HCT116 (cell line): Measurements from ENCODE around the gene MCF2L. TPM values are rescaled to one million over a fixed set of nuclear protein-coding genes. Genes with fewer than 3 reads are reported as not detected.

Experiments
- ATAC-seq: fragments of 200-7000 bp; cut with Tn5 transposase; 2 replicates; pipeline ENCODE4 v1.9.1; 2020; ENCODE audit warnings: mild to moderate bottlenecking, moderate library complexity
- BruUV-seq: library from RNA; stranded (reverse); fragments of 400-500 nt; replicated peaks from 2 replicates; lab custom pipeline; 2021; lab: Mats Ljungman, UMichigan
- CTCF ChIA-PET: fragments of 300-600 bp; sonication (Branson Sonifier 250); formaldehyde crosslinking; loops from one replicate; lab custom pipeline; 2021; ENCODE audit warnings: antibody characterized with exemption; lab: Charles Lee
- POLR2A ChIA-PET: fragments of 300-600, 350-600 bp; sonication (Branson Sonifier 250); formaldehyde crosslinking; loops from one replicate; lab custom pipeline; 2021; ENCODE audit warnings: antibody characterized with exemption; lab: Charles Lee
- RAD21 ChIA-PET, 2 experiments: fragments of 300-600 bp; sonication (Branson Sonifier 250); formaldehyde crosslinking; loops; one replicate each; lab custom pipeline; 2023; ENCODE audit warnings: low total read pairs in 2 of 2; ENCODE audit not compliant: uncharacterized antibody in 2 of 2, unreplicated experiment in 2 of 2, low non-redundant PET in 1 of 2; lab: Charles Lee
- DNase-seq: peaks from one replicate; pipeline ENCODE4 v3.0.0-alpha.2; 2010; ENCODE audit warnings: low read depth, low spot score
- H2AFZ ChIP-seq: fragments of 200-600 bp; shearing (Covaris generic), sonication (generic); 2 replicates; pipeline ENCODE4 v1.6.1; 2017; ENCODE audit warnings: low read depth, mixed run types, mixed read lengths, antibody characterized with exemption, low read length; ENCODE audit not compliant: poor library complexity, severe bottlenecking
- H3K27ac ChIP-seq: 2 replicates; pipeline ENCODE4 v1.5.1; 2012; ENCODE audit warnings: low read depth, low read length
- H3K27me3 ChIP-seq: fragments of 200-600 bp; sonication (generic); 2 replicates; pipeline ENCODE4 v1.6.1; 2016; ENCODE audit warnings: mixed run types, low read length, mixed read lengths; ENCODE audit not compliant: insufficient read depth
- H3K36me3 ChIP-seq, 2 experiments: fragments of 200-500 bp in 1 of 2; fragments of 200-600 bp in 1 of 2; sonication (Bioruptor generic) in 1 of 2; sonication (generic) in 1 of 2; 2 replicates each; pipeline versions ENCODE4 v1.5.1 to v1.6.1; 2014 to 2016; ENCODE audit warnings: low read length in 2 of 2, inconsistent platforms in 1 of 2, mixed read lengths in 1 of 2, mixed run types in 1 of 2; ENCODE audit not compliant: insufficient read depth in 2 of 2, control insufficient read depth in 1 of 2
- H3K4me1 ChIP-seq, 2 experiments: fragments of 200-600 bp in 1 of 2; sonication (generic) in 1 of 2; 2 replicates each; pipeline versions ENCODE4 v1.5.1 to v1.6.1; 2012 to 2017; ENCODE audit warnings: low read length in 2 of 2, inconsistent platforms in 1 of 2, mild to moderate bottlenecking in 1 of 2, mixed read lengths in 1 of 2, mixed run types in 1 of 2, moderate library complexity in 1 of 2; ENCODE audit not compliant: insufficient read depth in 2 of 2, control insufficient read depth in 1 of 2
- H3K4me2 ChIP-seq: fragments of 200-600 bp; sonication (generic); 2 replicates; pipeline ENCODE4 v1.6.1; 2017; ENCODE audit warnings: mixed run types, low read length, mixed read lengths
- H3K4me3 ChIP-seq, 2 experiments: fragments of 200-600 bp in 1 of 2; sonication (generic) in 1 of 2; replicated peaks in 1 of 2; 2 replicates each; pipeline ENCODE4 v1.5.1; 2011 to 2016; ENCODE audit warnings: low read length in 2 of 2, control low read depth in 1 of 2, low read depth in 1 of 2, mild to moderate bottlenecking in 1 of 2, mixed read lengths in 1 of 2, mixed run types in 1 of 2
- H3K79me2 ChIP-seq: fragments of 200-600 bp; sonication (generic); 2 replicates; pipeline ENCODE4 v1.6.1; 2017; ENCODE audit warnings: mild to moderate bottlenecking, mixed run types, low read length, moderate library complexity, mixed read lengths; ENCODE audit not compliant: insufficient read depth
- H3K9ac ChIP-seq: fragments of 200-600 bp; sonication (generic); 2 replicates; pipeline ENCODE4 v1.6.1; 2016; ENCODE audit warnings: low read length, mixed read lengths
- H3K9me2 ChIP-seq: fragments of 200-600 bp; sonication (generic), shearing (Covaris generic); 2 replicates; pipeline ENCODE4 v1.6.1; 2017; ENCODE audit warnings: mixed run types, mild to moderate bottlenecking, moderate library complexity; ENCODE audit not compliant: insufficient read depth
- H3K9me3 ChIP-seq, 2 experiments: fragments of 200-500 bp in 1 of 2; fragments of 200-600 bp in 1 of 2; sonication (Bioruptor generic) in 1 of 2; sonication (generic) in 1 of 2; 2 replicates each; pipeline ENCODE4 v1.6.1; 2014 to 2017; ENCODE audit warnings: low read length in 2 of 2, mixed read lengths in 2 of 2, inconsistent platforms in 1 of 2, low read depth in 1 of 2, mild to moderate bottlenecking in 1 of 2, mixed run types in 1 of 2, moderate library complexity in 1 of 2; ENCODE audit not compliant: control insufficient read depth in 1 of 2, insufficient read depth in 1 of 2
- H4K20me1 ChIP-seq: fragments of 200-600 bp; sonication (generic), shearing (Covaris generic); 2 replicates; pipeline ENCODE4 v1.6.1; 2017; ENCODE audit warnings: mixed run types, mild to moderate bottlenecking, moderate library complexity; ENCODE audit not compliant: insufficient read depth
- CBX3 ChIP-seq: IDR thresholded peaks from 2 replicates; pipeline ENCODE4 v1.6.1; 2012; ENCODE audit warnings: low read depth
- CEBPB ChIP-seq: IDR thresholded peaks from 2 replicates; pipeline ENCODE4 v1.6.1; 2012; ENCODE audit warnings: low read depth
- EGR1 ChIP-seq: IDR thresholded peaks from 2 replicates; pipeline ENCODE4 v1.6.1; 2012; ENCODE audit warnings: low read depth
- ELF1 ChIP-seq: IDR thresholded peaks from 2 replicates; pipeline ENCODE4 v1.6.1; 2012; ENCODE audit warnings: low read depth, borderline replicate concordance
- FOSL1 ChIP-seq: IDR thresholded peaks from 2 replicates; pipeline ENCODE4 v1.6.1; 2012; ENCODE audit warnings: low read depth
- MAX ChIP-seq: IDR thresholded peaks from 2 replicates; pipeline ENCODE4 v1.6.1; 2012
- POLR2A ChIP-seq: IDR thresholded peaks from 2 replicates; pipeline ENCODE4 v1.7.0; 2011; ENCODE audit warnings: borderline replicate concordance; ENCODE audit not compliant: insufficient read depth, insufficient read length; ENCODE audit errors: extremely low read depth
- POLR2AphosphoS5 ChIP-seq: IDR thresholded peaks from 2 replicates; pipeline ENCODE4 v1.6.1; 2011; ENCODE audit warnings: mild to moderate bottlenecking, low read depth, low read length, moderate library complexity
- SP1 ChIP-seq: IDR thresholded peaks from 2 replicates; pipeline ENCODE4 v1.6.1; 2012; ENCODE audit warnings: low read depth
- SRF ChIP-seq: IDR thresholded peaks from 2 replicates; pipeline ENCODE4 v1.6.1; 2012; ENCODE audit warnings: low read depth
- TCF7L2 ChIP-seq: IDR thresholded peaks from 2 replicates; pipeline ENCODE4 v1.7.0; 2011; ENCODE audit warnings: borderline replicate concordance, inconsistent platforms; ENCODE audit not compliant: insufficient read depth, insufficient read length; ENCODE audit errors: extremely low read depth
- YY1 ChIP-seq: IDR thresholded peaks from 2 replicates; pipeline ENCODE4 v1.6.1; 2011; ENCODE audit warnings: low read length, low read depth, moderate library complexity, mild to moderate bottlenecking; ENCODE audit not compliant: insufficient replicate concordance; ENCODE audit errors: extremely low read depth
- ZFX ChIP-seq: fragments of 450-650 bp; IDR thresholded peaks from 2 replicates; pipeline ENCODE4 v1.6.1; 2017
- ZNF274 ChIP-seq: fragments of 200-500 bp; sonication (Bioruptor generic); IDR thresholded peaks from 2 replicates; pipeline ENCODE4 v1.6.1; 2014; ENCODE audit warnings: mild to moderate bottlenecking, low read depth, low read length, inconsistent platforms
- intact Hi-C: fragments of 100-400 bp; cut with micrococcal nuclease; formaldehyde crosslinking; loops from 2 replicates; pipeline ENCODE4 v1.10.0; 2022
- total RNA-seq: library from RNA; stranded (reverse); gene quantifications from one replicate; pipeline ENCODE4 v1.2.1, GENCODE V29; 2021; ENCODE audit not compliant: unreplicated experiment

Gene MCF2L
- total RNA-seq, 1 experiment from 2014 or later: 19.3 TPM

- Histone ChIP-seq H3K9ac (no peak overlapping the region), H3K4me1 (peaks cover 7 to 11% of the 10 kb centered on the region in 2 experiments; a peak in 3 of 4 replicates), H4K20me1 (no peaks in the 10 kb centered on the region), H3K27me3 (no peaks in the 10 kb centered on the region)
- TF ChIP-seq YY1 (no peak), TCF7L2 (no peak)
- TF ChIP-seq, all 23 proteins: peak for 0
- ChIA-PET CTCF (no interaction called here), POLR2A (no interaction called here), RAD21 (no interaction called here)
- H3K4me3 ChIP-seq: no peak overlapping the region
- H3K27ac ChIP-seq: no peak overlapping the region
- intact Hi-C loops: loop anchor here (10.0 kb wide), 1 partner anchor 74 kb away; the partner anchor contains the start of gene PROZ
- no peak overlapping the region for H2AFZ ChIP-seq
- ATAC-seq: no peak
- H3K79me2 ChIP-seq: no peaks in the 10 kb centered on the region
- DNase-seq: no peak
- no peaks in the 10 kb centered on the region for H3K9me2 ChIP-seq
- no TSS peak for BruUV-seq
- no peaks in the 10 kb centered on the region for H3K9me3 ChIP-seq
- H3K36me3 ChIP-seq: no peaks in the 10 kb centered on the region
- no peak overlapping the region for H3K4me2 ChIP-seq
These were observed 112.0 kb downstream of the MCF2L start for GRCh38 chr13:113080901-113081521.

GRCh38 chr13:113082198-113083021 is 113.4 kb downstream of the MCF2L start:
- DNase-seq: no peak
- ChIA-PET POLR2A (no interaction called here), CTCF (no interaction called here), RAD21 (no interaction called here)
- Histone ChIP-seq H2AFZ (no peak overlapping the region), H3K27me3 (no peaks in the 10 kb centered on the region), H3K79me2 (no peaks in the 10 kb centered on the region), H3K4me3 (no peak overlapping the region), H3K36me3 (no peaks in the 10 kb centered on the region), H3K4me1 (peaks cover 7 to 11% of the 10 kb centered on the region in 2 experiments; a peak in 3 of 4 replicates), H4K20me1 (no peaks in the 10 kb centered on the region), H3K9me2 (no peaks in the 10 kb centered on the region), H3K9ac (no peak overlapping the region), H3K27ac (no peak overlapping the region), H3K9me3 (no peaks in the 10 kb centered on the region), H3K4me2 (no peak overlapping the region)
- TF ChIP-seq TCF7L2: no peak
- TF ChIP-seq YY1: no peak
- TF ChIP-seq ELF1: no peak
- TF ChIP-seq SRF: no peak
- TF ChIP-seq MAX: no peak
- no peak for TF ChIP-seq EGR1
- no peak for TF ChIP-seq POLR2AphosphoS5
- TF ChIP-seq CBX3: no peak
- no peak for TF ChIP-seq SP1
- no peak for TF ChIP-seq CEBPB
- TF ChIP-seq FOSL1: no peak
- TF ChIP-seq ZNF274: no peak
- no peak for TF ChIP-seq POLR2A
- no peak for TF ChIP-seq ZFX
- no peak for ATAC-seq
- intact Hi-C loops: loop anchor here (10.0 kb wide), 1 partner anchor 72 kb away; the partner anchor contains the start of gene PROZ
- no TSS peak for BruUV-seq
